LoVo (cell line): ENCODE measurements around the gene PLCL1.
A peak's percentile ranks its signal among the peaks of the same experiment; 100 is the strongest.
"Not testable (repeated sequence)": the region's sequence is repeated elsewhere in the genome, so short reads cannot be mapped to it uniquely, and the experiment has no call there.

Experiments
- DNase-seq: peaks from one replicate; pipeline ENCODE4 v3.0.0-alpha.2; 2016; ENCODE audit warnings: low spot score

Gene PLCL1

DNA sequence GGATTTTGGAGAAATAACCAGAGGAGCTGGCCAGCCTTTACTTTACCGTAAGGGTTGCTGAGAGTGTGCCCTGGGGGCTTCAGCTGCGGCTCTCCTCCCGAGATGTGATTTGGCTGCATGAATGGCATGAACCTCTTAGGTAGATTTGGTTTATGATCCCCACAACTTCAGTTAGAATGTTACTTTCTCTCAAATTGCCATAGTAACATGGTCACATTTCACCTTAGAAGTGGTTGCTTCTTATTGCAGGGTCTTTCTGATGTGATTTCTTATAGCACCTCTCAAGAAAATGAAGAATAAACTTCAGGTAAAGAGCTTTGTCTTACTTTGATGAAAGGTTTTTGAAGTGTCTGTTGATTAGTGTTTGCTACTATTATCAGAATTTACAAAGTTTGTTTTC lies 5.6 kb downstream of the PLCL1 start:
- no peak for DNase-seq

DNA sequence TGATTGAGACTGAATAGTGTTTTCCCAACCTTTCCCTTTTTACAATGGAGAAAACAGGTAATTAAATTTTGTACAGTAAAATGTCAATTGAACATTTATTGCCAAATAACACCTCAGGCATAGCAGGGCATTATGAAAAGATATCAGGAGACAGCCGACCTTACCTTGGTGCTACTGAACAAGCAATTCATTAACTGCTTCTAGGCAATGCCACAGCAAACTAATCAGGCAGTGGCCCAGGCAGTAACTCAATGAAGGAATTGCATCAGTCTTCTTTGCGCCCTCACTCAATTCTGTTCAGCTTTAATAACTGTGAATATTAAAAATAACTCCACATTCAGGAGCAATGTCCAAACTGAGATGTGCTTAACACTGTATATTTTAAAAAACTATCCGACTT lies 6.1 kb downstream of the PLCL1 start:
- DNase-seq = no peak

- DNase-seq = peak; percentile 29
Observed at GRCh38 chr2:197813093-197813787, 8.8 kb downstream of the PLCL1 start.

DNA sequence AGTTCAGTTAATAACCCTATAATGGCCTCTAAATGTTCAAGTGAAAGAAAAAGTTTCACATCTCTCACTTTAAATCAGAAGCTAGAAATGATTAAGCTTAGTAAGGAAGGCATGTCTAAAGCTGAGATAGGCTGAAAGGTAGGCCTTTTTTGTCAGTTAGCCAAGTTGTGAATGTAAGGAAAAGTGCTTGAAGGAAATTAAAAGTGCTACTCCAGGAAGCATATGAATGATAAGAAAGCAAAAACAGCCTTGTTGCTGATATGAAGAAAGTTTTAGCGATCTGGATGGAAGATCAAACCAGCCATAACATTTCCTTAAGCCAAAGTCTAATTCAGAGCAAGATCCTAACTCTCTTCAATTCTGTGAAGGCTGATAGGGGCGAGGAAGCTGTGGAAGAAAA lies 10.1 kb downstream of the PLCL1 start:
- DNase-seq = no peak

- no peak for DNase-seq
Observed at GRCh38 chr2:197821550-197822289, 17.3 kb downstream of the PLCL1 start.

GRCh38 chr2:197822333-197822732 lies 17.9 kb downstream of the PLCL1 start:
- DNase-seq = no peak

DNA sequence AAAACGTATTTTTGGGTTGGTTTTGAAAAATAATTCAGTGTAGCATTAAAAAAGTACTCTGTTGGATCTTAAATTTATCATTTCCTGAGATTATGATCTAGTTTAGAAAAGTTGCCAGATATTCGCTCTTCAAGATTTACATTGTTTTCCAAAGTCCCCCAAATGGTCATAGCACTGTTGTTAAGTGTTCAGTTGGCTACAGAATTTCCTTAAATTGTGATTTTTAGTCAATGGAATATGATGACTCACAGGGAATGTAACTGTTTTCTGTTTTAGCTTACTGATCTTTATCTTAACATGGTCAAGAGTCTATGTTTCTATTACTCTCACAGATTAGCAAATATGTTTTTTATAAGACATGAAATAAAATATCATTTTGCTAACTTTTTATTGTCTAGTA lies 23.2 kb downstream of the PLCL1 start:
- no peak for DNase-seq

GRCh38 chr2:197828464-197829135 lies 24.2 kb downstream of the PLCL1 start:
- no peak for DNase-seq

- DNase-seq = not testable (repeated sequence)
Observed at GRCh38 chr2:197834771-197835170, 30.4 kb downstream of the PLCL1 start.

DNA sequence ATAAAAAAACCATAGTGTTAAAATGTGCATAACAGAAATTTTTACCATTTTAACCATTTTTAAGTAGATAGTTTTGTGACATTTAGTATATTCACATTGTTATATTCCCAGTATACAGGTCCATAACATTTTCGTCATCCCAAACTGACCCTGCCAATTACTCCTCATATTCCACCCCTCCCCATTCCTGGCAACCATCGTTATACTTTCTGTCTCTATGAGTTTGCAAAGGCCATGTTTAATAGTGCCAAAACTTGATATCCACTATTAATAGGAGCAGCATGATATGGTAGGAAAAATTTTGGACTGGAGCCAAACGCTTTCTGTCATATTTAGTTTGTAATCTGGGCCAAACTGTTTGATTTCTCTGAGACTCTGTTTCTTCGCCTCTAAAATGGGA lies 30.9 kb downstream of the PLCL1 start:
- no peak for DNase-seq

- DNase-seq = no peak
Observed at GRCh38 chr2:197838036-197838435, 33.6 kb downstream of the PLCL1 start.

DNA sequence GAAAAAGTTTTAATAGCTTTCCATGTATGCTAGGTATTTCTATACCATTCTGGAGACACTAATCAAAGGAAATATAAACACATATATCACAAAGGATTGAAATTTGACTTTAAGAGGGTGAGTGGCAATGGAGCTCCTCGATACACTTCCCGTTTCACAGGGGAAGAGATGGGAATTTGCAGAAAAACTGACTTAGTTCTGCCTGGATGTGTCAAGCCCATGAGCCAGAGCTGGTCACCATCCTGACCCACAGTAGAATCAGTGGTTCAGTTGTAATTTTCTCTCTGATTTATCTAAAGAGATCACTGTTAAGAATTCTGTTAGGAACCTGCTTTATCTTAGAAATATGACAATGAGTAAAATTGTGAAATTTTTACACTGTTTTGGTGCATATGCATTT lies 34.2 kb downstream of the PLCL1 start:
- no peak for DNase-seq

- no peak for DNase-seq
Observed at GRCh38 chr2:197839327-197839726, 34.9 kb downstream of the PLCL1 start.

GRCh38 chr2:197839856-197840255 lies 35.5 kb downstream of the PLCL1 start:
- DNase-seq = no peak

DNA sequence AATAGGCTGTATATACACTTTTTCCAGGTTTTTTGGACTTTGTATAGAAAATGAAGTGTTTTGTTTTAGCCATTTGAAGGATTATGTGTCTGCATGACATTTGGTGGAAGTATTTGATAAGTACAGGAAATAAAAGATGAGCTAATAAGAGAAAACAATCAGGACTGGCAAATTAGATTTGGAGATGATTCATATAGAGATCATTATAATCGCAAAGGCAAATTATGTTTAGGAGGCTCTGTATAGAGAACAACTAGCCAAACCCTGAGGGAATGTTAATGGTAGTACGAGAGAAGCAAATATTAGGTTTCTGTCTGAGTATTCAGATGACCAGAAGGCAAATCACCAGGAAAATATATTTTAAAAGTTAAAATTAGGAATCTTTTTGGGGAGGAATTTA lies 41.7 kb downstream of the PLCL1 start:
- DNase-seq = no peak

GRCh38 chr2:197846777-197847176 lies 42.4 kb downstream of the PLCL1 start:
- no peak for DNase-seq

DNA sequence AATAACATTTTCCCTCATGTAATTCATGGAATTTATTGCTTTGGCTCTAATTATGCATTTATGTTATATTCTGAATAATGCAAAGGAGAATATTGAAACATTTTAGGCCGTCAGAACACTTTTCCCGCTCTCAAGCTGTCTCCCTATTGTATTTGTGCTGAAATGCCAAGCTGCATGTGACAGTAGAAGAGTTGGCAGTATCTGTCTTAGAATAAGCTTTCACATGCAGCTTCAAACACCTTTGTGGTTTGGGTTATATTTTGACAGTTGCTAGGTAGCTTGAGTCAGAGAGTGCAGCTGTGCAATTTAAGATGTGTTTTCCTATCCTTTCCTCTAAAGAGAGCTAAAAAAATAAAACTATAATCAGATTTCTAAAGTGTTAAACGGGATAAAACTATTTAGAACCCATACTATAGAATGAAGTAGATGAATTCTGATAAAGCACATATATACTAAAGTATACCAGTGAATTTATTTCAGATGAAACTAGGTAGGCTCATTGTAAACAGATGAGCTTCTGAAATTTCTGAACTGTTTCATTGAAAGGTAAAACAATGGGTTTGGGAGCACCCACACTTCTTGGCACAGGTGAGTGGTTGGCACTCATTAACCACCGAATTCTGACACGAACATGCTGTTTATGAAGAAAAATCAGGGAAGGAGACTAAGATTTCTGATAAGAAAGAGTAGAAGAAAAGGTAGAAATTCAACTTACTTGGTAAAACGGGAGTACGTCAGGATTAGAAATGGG lies 43.4 kb downstream of the PLCL1 start:
- no peak for DNase-seq

GRCh38 chr2:197848602-197849001 lies 44.2 kb downstream of the PLCL1 start:
- DNase-seq = no peak

DNA sequence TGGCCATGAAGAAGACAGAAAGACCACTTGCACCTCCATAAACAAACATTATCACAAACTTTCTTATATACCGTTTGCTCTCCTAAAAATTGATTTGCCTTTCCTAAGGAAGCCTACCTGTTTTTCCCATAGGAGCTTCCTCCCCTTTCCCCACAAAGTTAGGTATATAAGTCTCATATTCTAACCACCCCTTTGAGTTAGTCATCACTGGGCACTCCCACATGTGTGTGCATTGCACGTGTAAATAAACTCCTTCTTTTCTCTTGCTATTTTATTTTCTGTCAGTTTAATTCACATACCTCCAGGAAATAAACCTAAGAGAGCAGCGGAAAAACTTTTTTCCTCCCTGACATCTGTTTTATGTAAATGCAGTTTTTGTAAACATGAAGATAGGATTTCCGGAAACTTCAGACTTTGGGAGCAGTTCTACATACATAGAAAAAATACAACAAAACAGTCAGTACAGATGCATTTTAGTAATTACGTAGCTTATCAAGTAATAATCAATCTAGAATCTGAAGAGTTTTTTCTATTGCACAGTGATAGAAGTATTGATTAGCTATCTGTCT lies 46.6 kb downstream of the PLCL1 start:
- no peak for DNase-seq

DNA sequence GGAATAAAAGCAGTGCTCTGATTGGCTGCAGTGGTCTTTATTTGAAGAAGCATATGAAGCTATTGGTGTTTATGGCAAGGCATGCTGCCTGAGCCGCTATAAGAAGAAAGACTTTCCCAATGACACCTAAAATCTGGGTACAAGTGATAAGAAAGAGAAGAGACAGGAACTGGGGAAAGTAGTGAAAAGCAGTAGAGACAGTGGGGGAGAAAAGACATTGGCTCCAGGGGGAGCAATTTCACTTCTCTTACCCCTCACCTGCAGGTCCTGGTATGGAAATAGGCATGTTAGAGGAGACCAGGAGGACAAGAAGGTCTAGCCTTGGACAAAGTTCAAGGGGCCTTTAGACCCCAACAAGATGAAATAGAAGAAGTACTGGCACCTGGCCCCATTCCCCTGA lies 47.1 kb downstream of the PLCL1 start:
- DNase-seq = no peak

DNA sequence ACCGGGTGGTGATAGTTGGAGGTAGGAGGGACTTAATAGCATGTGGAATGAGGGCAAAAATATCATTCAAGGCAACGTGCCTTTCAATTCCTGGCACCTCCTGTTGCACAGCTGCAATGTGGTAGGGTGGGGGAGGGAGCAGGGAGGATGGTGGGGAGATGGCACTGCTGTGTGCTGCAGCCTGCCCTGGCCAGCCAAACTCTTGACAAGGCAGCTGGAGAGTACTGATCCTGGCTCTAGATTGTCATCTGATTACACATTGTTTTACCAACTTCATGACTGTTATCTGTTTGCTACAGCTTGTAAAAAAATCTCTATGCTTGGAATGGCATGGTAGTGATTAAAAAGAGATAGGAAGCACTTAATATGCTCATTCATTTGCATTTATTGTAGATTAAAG lies 47.7 kb downstream of the PLCL1 start:
- no peak for DNase-seq

GRCh38 chr2:197853549-197853948 lies 49.2 kb downstream of the PLCL1 start:
- DNase-seq = no peak
